HG03103 (cell line): ENCODE measurements around the gene ZNF433.
"Not testable (repeated sequence)": the region's sequence is repeated elsewhere in the genome, so short reads cannot be mapped to it uniquely, and the experiment has no call there.

Experiments
- ATAC-seq: cut with Tn5 transposase; IDR thresholded peaks from one replicate; pipeline ENCODE4 v1.9.1; 2021; ENCODE audit warnings: low read depth; ENCODE audit not compliant: unreplicated experiment

Gene ZNF433

DNA sequence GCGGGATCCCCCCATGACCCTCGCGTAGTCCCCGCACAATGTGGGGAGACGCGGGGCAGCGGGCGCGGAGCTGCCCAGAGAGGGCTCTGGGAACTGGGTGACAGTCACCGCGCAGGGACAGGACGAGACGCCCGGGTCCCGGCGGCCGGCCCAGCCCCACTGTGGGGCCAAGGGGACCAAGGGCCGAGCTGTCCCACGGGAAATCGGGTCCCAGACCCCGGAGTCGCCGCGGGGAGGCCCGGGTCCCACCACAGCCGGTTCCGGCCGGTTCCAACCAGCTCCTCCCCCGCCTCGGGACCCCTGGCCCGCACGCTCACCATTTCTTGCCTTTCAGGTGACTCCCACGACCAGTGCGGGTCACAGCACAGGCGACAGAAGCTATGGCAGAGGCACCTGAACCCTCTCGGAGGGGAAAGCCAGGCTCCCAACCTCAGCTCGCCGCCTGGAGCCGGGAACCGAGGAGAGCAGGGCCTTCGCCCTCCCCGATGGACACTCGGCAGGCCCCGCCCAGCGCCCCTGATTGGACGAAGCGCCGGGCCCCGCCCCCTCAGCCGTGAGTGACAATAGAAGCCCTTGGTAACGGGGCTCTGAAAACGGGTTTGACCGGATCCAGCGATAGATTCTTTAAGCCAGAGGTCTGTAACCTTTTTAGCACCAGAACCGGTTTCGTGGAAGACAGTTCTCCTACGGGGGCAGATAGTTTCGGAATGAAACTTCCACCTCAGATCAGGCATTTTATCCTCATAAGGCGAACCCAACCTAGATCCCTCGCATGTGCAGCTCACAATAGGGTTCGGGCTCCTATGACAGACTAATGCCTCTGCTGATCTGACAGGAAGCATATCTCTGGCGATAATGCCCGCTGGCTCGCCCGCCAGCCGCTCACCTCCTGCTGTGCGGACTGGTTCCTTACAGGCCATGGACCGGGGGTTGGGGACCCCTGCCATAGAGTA, at the start of gene ZNF433:
ZNF433 (minus strand) TSS at position 460 of the 953 bp plus-strand sequence; CDS start at position 320, 140 bp downstream.
- peak; percentile 87 for ATAC-seq

DNA sequence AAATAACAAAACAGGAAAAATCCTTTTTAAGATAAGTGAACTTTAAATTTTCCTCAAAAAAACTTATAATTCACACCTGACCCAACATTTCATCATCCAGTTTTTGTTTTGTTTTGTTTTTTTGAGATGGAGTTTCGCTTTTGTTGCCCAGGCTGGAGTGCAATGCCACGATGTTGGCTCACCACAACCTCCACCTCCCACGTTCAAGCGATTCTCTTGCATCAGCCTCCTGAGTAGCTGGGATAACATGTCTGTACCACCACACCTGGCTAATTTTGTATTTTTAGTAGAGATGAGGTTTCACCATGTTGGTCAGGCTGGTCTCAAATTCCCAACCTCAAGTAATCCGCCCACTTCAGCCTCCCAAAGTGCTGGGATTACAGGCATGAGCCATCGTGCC, 47.9 kb upstream of the ZNF433 start:
- ATAC-seq = not testable (repeated sequence)

DNA sequence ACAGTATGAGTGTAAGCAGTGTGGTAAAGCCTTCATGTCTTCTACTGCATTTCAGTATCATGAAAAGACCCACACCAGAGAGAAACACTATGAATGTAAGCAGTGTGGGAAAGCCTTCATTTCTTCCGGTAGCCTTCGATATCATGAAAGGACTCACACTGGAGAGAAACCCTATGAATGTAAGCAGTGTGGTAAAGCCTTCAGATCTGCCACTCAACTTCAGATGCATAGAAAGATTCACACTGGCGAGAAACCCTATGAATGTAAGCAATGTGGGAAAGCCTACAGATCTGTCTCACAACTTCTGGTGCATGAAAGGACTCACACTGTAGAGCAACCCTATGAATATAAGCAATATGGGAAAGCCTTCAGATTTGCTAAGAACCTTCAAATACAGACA, 41.9 kb upstream of the ZNF433 start:
- no peak for ATAC-seq

DNA sequence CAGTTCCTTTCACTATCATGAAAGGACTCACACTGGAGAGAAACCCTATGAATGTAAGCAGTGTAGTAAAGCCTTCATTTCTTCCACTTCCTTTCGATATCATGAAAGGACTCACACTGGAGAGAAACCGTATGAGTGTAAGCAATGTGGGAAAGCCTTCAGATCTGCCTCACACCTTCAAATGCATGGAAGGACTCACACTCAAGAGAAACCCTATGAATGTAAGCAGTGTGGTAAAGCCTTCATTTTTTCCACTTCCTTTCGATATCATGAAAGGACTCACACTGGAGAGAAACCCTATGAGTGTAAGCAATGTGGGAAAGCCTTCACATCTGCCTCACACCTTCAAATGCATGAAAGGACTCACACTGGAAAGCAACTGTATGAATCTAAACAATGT, 40.9 kb upstream of the ZNF433 start:
- not testable (repeated sequence) for ATAC-seq

DNA sequence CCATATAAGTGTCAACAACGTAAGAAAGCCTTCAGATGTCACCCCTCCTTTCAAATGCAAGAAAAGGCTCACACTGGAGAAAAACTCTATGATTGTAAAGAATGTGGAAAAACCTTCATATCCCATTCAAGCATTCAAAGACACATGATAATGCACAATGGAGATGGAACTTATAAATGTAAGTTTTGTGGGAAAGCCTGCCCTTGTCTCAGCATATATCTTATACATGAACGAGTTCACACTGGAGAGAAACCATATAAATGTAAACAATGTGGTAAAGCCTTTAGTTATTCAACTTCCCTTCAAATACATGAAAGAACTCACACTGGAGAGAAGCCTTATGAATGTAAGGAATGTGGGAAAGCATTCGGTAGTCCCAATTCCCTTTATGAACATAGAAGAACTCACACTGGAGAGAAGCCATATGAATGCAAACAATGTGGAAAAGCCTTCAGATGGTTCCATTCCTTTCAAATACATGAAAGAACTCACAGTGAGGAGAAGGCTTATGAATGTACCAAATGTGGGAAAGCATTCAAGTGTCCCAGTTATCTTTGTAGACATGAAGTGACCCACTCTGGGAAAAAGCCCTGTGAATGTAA, 40.2 kb upstream of the ZNF433 start:
- no peak for ATAC-seq

DNA sequence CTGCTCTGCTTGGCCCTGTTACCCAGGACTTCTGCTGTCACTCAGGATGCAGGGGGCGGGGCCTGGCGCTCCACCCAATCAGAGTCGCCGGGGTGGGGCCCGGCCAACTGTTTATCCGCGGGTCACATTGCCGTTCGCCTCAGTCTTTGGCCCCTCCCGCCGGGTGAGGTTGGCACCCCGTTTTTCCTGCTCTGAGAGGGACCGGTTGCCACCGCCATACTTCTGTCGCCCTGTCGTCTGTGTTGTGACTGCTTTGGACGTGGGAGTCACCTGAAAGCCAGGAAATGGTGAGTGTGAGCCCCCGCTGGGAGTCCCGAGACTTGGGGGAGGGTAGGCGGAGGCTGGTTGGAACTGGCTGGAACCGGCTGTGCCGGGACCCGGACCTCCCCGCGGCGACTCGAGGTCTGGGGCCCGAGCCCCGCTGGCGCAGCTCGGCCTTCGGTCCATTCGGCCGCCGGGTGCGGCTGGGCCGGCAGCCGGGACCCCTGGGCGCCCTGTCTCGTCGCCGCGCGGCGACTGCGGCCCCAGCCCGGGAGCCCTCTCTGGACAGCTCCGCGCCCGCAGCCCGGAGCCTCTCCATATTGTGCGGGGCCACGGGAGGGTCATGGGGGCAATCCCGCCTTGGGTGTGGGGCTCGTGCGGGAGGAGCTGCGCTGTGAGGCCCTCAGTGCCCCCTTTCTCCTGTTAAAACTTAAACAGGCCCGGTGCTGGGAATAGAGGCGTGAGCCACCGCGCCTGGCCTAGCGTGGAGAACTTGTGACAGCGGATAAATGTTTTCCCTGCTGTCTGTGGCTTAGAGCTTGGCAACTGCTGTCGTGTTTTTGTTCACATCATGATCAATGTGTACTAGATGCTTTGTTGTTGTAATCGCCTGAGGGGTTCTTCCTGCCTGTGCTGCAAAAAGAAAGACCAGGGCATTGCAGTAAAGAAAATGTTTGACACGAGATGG, 29.4 kb upstream of the ZNF433 start, which contains the start of gene ZNF844:
ZNF844 (plus strand) TSS at position 142 of the 949 bp plus-strand sequence; CDS start at position 285, 143 bp downstream.
- ATAC-seq = peak; percentile 68

DNA sequence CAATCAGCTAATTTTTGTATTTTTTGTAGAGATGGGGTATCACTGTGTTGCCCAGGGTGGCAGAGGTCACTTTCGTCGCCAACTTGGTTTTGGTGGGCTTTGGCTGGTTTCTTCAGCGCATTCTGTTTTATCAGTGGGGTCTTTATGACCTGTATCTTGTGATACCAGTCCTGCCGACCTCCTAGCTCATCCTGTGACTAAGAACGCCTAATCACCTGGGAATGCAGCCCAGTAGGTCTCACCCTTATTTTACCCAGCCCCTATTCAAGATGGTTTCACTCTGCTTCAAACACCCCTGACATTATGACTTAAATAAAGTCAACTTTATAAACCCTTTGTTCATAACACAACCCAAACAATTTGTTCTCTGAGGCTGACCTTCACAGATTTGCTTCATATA, 20.3 kb upstream of the ZNF433 start:
- no peak for ATAC-seq

DNA sequence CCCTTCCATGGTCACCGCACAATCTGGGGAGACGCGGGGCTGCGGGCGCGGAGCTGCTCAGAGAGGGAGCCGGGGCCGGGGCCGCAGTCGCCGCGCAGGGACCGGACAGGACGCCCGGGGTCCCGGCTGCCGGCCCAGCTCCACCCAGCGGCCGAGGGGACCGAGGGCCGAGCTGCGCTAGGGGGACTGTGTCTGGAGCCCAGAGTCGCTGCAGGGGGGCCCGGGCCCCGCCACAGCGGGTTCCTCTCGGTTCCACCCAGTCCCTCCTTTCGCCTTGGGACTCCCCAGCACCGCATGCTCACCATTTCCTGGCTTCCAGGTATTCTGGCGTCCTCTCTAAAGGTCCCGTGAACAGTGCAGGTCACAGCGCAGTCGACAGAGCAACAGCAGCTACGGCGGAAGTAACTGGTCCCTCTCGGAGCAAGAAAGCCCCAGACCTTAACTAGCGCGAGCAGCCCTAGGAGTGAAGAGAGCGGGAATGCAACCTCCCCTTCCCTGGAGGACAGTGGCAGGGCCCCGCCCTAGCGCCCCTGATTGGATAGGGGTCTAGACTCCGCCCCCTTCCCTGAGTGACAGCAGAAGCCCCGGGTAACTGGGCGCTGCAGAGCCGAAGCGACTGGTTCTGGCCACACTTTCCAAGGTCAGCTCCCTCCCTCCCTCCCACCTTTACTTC, 17.2 kb upstream of the ZNF433 start, which contains the start of gene ZNF878:
ZNF878 (minus strand) TSS at position 465 of the 673 bp plus-strand sequence; CDS start at position 305, 160 bp downstream.
- ATAC-seq = no peak

DNA sequence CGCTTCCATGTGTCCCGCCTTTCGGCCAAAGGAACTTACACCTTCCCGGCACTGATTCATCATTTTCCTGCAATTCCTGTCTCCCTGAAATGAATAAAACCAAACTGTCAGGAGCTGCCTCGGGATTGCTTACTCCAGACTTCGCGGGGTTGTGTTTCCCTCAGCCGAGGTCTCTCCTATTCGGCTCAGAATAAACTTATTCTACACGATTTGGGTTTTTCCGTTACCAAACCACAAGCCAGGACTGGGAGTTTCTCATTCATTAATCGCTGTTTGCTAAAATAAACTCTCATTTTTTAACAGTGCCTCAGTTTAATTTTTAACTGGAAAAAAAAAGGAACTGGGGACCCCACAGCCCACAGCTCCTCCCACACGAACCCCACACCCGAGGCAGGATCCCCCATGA, 16.6 kb upstream of the ZNF433 start:
- ATAC-seq = no peak

DNA sequence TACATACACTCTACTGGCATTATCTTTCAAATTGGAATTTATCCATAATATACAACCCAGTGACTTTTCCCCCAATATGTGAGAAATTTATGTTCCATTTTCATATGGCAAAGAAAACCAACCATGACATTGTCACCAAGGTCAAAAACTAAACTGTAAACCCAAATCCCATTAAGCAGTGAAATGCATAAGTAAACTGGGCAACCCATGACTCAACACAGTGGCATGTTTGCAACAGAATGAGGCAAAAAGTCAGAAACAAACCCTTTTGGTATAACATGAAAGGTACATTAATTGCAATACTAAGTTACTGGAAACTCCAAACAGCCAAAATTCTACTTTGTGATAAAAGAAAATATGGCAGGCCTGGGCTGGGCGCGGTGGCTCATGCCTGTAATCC, 12.4 kb upstream of the ZNF433 start:
- ATAC-seq = no peak

DNA sequence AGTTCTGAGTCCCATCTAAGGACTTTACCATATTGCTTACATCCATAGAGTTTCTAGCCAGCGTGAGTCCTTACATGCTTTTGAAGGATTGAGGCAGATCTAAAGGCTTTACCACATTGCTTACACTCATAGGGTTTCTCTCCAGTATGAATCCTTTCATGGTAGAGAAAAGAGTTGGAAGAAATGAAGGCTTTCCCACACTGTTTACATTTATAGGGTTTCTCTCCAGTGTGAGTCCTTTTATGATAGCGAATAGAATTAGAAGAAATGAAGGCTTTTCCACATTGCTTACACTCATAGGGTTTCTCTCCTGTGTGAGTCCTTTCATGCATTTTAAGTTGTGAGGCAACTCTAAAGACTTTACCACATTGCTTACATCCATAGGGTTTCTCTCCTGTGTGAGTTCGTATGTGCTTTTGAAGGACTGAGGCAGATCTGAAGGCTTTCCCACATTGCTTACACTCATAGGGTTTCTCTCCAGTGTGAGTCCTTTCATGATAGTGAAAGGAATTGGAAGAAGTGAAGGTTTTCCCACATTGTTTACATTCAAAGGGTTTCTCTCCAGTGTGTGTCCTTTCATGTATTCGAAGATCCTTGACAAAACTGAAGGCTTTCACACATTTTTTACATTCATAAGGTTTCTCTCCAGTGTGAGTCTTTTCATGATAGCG, 8.4 kb upstream of the ZNF433 start:
- no peak for ATAC-seq

DNA sequence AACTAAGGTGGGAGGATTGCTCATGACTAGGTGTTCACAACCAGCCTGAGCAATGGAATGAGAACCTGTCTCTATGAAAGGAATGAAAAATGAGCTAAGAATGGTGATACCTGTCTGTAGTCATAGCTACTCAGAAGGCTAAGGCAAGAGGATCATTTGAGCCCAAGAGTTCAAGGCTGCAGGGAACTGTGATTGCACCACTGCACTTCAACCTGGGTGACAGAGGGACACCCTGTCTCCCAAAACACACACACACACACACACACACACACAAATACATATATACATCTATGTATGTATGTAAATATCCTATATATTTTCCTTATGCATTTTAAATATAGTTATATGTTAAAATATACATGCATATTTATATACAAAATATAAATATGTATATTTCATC, 7.4 kb upstream of the ZNF433 start:
- no peak for ATAC-seq

DNA sequence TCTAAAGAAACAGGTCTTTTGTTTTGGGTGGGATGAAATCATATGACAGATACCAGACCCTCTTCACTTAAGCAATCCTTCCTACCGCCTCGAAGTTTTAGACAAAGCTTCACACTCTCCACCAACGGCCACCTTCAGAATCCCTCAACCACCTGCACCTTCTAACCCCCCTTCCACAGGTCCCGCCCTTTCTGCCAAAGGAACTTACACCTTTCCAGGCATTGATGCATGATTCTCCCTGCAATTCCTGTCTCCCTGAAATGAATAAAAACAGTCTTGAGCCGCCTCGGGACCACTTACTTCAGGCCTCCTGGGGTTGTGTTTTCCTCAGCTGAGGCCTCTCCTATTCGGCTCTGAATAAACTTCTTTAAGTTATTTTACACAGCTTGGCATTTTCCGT, 859 bp downstream of the ZNF433 start:
- ATAC-seq = no peak

DNA sequence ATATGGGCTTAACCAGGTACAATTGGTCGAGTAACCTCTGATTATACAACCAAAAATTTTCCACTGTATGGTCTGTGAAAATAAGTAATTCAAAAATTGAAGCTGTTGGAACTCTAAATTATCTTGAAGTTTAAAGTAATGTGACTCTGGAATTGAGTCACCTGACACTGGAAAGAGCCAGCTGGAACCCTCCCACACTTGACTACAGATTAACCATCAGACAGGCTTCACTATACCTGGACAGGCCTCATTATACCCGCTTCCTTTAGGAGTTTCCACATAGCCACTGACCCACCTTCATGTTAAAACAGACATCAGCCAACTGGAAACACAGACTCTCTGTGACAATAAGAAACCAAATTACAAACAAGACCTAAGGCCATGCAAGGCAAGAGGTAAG, 1.3 kb downstream of the ZNF433 start:
- ATAC-seq = no peak

DNA sequence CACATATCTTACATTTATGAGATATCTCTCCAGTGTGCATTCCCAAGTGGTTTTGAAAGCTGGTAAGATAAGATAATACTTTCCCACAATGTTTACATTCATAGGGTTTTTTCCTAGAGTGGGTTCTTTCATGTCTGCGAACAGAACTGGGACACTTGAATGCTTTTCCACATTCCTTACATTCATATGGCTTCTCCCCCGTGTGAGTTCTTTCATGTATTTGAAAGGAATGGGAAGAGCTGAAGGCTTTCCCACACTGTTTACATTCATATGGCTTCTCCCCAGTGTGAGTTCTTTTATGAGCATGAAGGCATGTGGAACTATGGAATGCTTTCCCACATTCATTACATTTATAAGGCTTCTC, 19.7 kb downstream of the ZNF433 start:
- ATAC-seq = no peak

DNA sequence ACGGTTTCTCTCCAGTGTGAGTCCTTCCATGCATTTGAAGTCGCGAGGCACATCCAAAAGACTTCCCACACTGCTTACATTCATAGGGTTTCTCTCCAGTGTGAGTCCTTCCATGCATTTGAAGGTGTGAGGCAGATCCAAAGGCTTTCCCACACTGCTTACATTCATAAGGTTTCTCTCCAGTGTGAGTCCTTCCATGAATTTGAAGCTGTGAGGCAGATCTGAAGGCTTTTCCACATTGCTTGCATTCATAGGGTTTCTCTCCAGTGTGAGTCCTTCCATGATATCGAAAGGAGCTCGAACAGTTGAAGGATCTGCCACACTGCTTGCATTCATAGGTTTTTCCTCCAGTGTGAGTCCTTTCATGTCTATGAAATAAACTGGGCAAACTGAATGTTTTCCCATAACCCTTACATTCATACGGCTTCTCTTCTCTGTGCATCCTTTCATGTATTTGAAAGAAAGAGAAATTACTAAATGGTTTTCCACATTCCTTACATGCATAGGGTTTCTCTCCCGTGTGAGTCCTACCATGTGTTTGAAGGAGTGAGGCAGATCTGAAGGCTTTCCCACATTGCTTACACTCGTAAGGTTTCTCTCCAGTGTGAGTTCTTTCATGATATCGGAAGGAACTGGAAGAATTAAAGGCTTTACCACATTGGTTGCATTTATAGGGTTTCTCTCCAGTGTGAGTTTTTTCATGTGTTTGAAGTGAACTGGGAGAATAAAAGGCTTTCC, 20.3 kb downstream of the ZNF433 start:
- ATAC-seq = no peak

DNA sequence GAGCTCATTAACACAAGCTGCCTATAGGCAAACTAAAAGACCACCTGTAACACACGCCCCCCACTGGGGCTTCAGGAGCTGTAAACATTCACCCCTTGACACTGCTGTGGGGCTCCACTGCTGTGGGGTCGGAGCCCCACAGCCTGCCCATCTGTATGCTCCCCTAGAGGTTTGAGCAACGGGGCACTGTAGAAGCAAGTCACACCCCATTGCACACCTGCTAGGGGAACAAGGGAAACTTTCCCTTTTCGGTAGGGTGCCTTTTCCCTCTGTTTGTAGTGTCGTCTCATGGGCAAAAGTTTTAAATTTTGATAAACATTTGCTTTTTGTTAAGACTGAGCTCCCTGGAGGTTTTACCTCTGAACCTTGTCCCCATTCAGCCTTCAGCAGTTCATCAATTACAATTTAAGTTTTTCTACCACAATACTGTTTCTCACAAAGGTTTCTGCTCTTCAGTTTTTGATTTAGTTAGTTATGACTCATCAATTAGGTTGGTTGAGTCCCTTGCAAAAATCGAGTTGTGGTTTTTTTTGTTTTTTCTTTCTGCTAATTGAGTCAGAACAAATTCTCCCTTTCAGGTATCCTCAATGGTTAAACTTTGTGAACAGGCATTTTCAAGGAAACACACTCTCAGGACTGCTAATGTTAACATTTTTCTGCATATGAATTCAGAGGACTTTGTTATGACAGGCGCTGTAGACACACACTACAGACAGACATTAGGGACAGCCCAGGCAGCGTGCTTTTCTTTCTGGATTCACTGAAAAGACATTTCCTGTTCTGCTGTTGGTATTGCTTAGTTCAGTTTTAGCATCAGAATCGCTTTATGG, 35.1 kb downstream of the ZNF433 start:
- ATAC-seq = peak; percentile 54

DNA sequence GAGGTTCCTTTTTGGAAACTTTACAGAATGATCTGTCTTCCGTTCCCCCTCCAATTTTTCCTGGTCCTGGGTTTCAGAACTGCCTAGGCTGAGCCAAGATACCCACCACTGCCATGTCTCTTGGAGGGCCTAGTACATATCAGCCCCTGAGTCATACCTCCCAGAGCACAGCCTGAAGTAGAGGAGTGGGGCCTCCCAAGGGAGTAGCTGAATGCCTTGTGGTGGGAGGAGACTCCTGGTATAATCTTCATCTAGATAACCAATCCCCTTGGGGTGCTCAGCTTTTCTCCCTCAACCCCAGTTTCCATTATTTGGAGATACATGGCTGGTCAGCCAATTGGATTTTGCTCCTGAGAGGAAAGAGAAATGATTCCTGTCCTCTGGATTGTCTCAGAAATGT, 40.3 kb downstream of the ZNF433 start:
- ATAC-seq = no peak
